Loucy (cell line): ENCODE data around the gene QPCT.

ENCODE experiments used
- H2AFZ ChIP-seq: fragments of 200-600 bp; sonication (generic); 2 replicates; pipeline ENCODE4 v1.6.0; 2016; ENCODE audit warnings: antibody characterized with exemption, mild to moderate bottlenecking, low read length, moderate library complexity
- H3F3A ChIP-seq: fragments of 200-600 bp; 2 replicates; pipeline ENCODE4 v1.6.0; 2016; ENCODE audit warnings: antibody characterized with exemption, low read depth, mild to moderate bottlenecking
- H3K27me3 ChIP-seq: fragments of 200-600 bp; sonication (generic); 2 replicates; pipeline ENCODE4 v1.6.1; 2014; ENCODE audit warnings: low read length, mild to moderate bottlenecking; ENCODE audit not compliant: insufficient read depth, poor library complexity, severe bottlenecking
- H3K36me3 ChIP-seq: fragments of 200-600 bp; sonication (generic); 2 replicates; pipeline ENCODE4 v1.6.1; 2016; ENCODE audit warnings: low read length; ENCODE audit not compliant: insufficient read depth
- H3K4me1 ChIP-seq: fragments of 200-600 bp; sonication (generic); 2 replicates; pipeline ENCODE4 v1.5.1; 2014; ENCODE audit warnings: low read length, mild to moderate bottlenecking; ENCODE audit not compliant: insufficient read depth, poor library complexity, severe bottlenecking
- H3K4me2 ChIP-seq: fragments of 200-600 bp; sonication (generic); 2 replicates; pipeline ENCODE4 v1.6.0; 2014; ENCODE audit warnings: antibody characterized with exemption, low read length, low read depth, mild to moderate bottlenecking; ENCODE audit not compliant: poor library complexity, severe bottlenecking
- H3K4me3 ChIP-seq: fragments of 200-600 bp; sonication (generic); 2 replicates; pipeline ENCODE4 v1.5.1; 2014; ENCODE audit warnings: low read length, mild to moderate bottlenecking, mixed read lengths; ENCODE audit not compliant: poor library complexity, severe bottlenecking
- H3K79me2 ChIP-seq: fragments of 200-600 bp; sonication (generic); 2 replicates; pipeline ENCODE4 v1.6.1; 2014; ENCODE audit warnings: low read length; ENCODE audit not compliant: insufficient read depth
- H3K9ac ChIP-seq: fragments of 200-600 bp; sonication (generic); 2 replicates; pipeline ENCODE4 v1.6.0; 2014; ENCODE audit warnings: mild to moderate bottlenecking, low read depth, low read length, moderate library complexity; ENCODE audit not compliant: poor library complexity, severe bottlenecking
- H3K9me2 ChIP-seq: fragments of 200-600 bp; sonication (generic); replicated peaks from 2 replicates; pipeline ENCODE4 v1.6.1; 2016; ENCODE audit warnings: low read depth, low read length, mixed read lengths
- H3K9me3 ChIP-seq: fragments of 200-600 bp; sonication (generic); 2 replicates; pipeline ENCODE4 v1.6.1; 2014; ENCODE audit warnings: mild to moderate bottlenecking, antibody characterized with exemption, low read length, low read depth; ENCODE audit not compliant: insufficient read depth
- H4K20me1 ChIP-seq: fragments of 200-600 bp; sonication (generic); 2 replicates; pipeline ENCODE4 v1.6.0; 2014; ENCODE audit warnings: antibody characterized with exemption, low read length, mild to moderate bottlenecking; ENCODE audit not compliant: insufficient read depth, poor library complexity, severe bottlenecking
- CTCF ChIP-seq: fragments of 200-600 bp; sonication (generic); conservative IDR thresholded peaks from 2 replicates; pipeline ENCODE4 v1.5.1; 2014; ENCODE audit warnings: mild to moderate bottlenecking, antibody characterized with exemption, low read length
- EZH2phosphoT487 ChIP-seq: fragments of 200-600 bp; IDR thresholded peaks from 2 replicates; pipeline ENCODE4 v1.6.1; 2018; ENCODE audit warnings: antibody characterized with exemption, mild to moderate bottlenecking, moderate library complexity, borderline replicate concordance

QPCT gene

DNA sequence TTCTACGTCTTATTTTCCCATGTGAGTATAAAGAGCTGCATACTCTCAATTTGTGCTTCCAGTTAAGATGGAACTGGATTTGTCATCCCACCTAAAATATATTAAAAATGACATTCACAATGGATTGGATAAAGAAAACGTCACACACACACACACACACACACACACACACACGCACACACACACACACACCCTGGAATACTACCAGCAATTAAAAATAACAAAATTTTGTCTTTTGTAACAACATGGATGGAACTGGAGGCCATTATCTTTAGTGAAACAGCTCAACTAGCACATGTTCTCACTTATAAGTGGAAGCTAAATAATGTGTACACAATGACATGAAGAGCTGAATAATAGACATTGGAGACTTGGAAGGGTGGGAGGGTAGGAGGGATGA lies 3.8 kb upstream of the QPCT start:
- H3F3A ChIP-seq = no peaks in the 10 kb centered on the region
- H3K36me3 ChIP-seq = no peaks in the 10 kb centered on the region
- no peak for TF ChIP-seq CTCF
- TF ChIP-seq EZH2phosphoT487 = no peak
- no peak overlapping the region for H3K4me2 ChIP-seq
- H3K79me2 ChIP-seq = no peaks in the 10 kb centered on the region
- H4K20me1 ChIP-seq = no peaks in the 10 kb centered on the region
- no peaks in the 10 kb centered on the region for H3K9me2 ChIP-seq
- H2AFZ ChIP-seq = no peak overlapping the region
- H3K9me3 ChIP-seq = no peaks in the 10 kb centered on the region
- no peak overlapping the region for H3K4me3 ChIP-seq
- H3K9ac ChIP-seq = no peak overlapping the region
- peaks cover 21% of the 10 kb centered on the region for H3K4me1 ChIP-seq
- H3K27me3 ChIP-seq = no peaks in the 10 kb centered on the region

- H3K9me2 ChIP-seq = no peaks in the 10 kb centered on the region
- no peaks in the 10 kb centered on the region for H3K27me3 ChIP-seq
- peaks cover 21% of the 10 kb centered on the region for H3K4me1 ChIP-seq
- H3K9me3 ChIP-seq = no peaks in the 10 kb centered on the region
- no peak overlapping the region; the same call in 1 of the 2 replicates for H2AFZ ChIP-seq
- TF ChIP-seq EZH2phosphoT487 (no peak), CTCF (no peak)
- H4K20me1 ChIP-seq = no peaks in the 10 kb centered on the region
- H3K36me3 ChIP-seq = no peaks in the 10 kb centered on the region
- H3K4me3 ChIP-seq = no peak overlapping the region
- H3K79me2 ChIP-seq = no peaks in the 10 kb centered on the region
- H3F3A ChIP-seq = no peaks in the 10 kb centered on the region
- peak overlapping the region; percentile 21 for H3K4me2 ChIP-seq
- H3K9ac ChIP-seq = no peak overlapping the region
These were observed 1.7 kb upstream of the QPCT start for GRCh38 chr2:37342591-37343220.

GRCh38 chr2:37343537-37344434 lies 644 bp upstream of the QPCT start:
- peaks cover 21% of the 10 kb centered on the region for H3K4me1 ChIP-seq
- no peaks in the 10 kb centered on the region for H3F3A ChIP-seq
- H2AFZ ChIP-seq = no peak overlapping the region
- H3K4me2 ChIP-seq = peak overlapping the region; percentile 21
- H3K36me3 ChIP-seq = no peaks in the 10 kb centered on the region
- TF ChIP-seq EZH2phosphoT487 (no peak), CTCF (peak; percentile 60)
- H3K9me2 ChIP-seq = no peaks in the 10 kb centered on the region
- no peaks in the 10 kb centered on the region for H3K9me3 ChIP-seq
- H3K79me2 ChIP-seq = no peaks in the 10 kb centered on the region
- H3K4me3 ChIP-seq = no peak overlapping the region
- H3K27me3 ChIP-seq = no peaks in the 10 kb centered on the region
- H4K20me1 ChIP-seq = no peaks in the 10 kb centered on the region
- H3K9ac ChIP-seq = no peak overlapping the region
